Endothelial cell of hepatic sinusoid (primary cell): ENCODE data around the gene FRMD8.

Source experiments
- in situ Hi-C: cut with HindIII; loops from 2 replicates; pipeline ENCODE4 v1.10.0; 2017; ENCODE audit warnings: low sequenced_read_pairs

Gene FRMD8

GRCh38 chr11:65392186-65392829 lies 5.9 kb downstream of the FRMD8 start:
- in situ Hi-C loops, result no loop called here

- in situ Hi-C loops, result no loop called here
These were observed 6.5 kb downstream of the FRMD8 start for GRCh38 chr11:65392899-65393298.

- in situ Hi-C loops, result no loop called here
These were observed 7.2 kb downstream of the FRMD8 start for GRCh38 chr11:65393513-65394079.

GRCh38 chr11:65394125-65394536 lies 7.7 kb downstream of the FRMD8 start:
- in situ Hi-C loops, result no loop called here

GRCh38 chr11:65395961-65396530 lies 9.6 kb downstream of the FRMD8 start:
- in situ Hi-C loops, result no loop called here

- in situ Hi-C loops, result no loop called here
These were observed 10.6 kb downstream of the FRMD8 start for GRCh38 chr11:65396769-65397745.

- in situ Hi-C loops, result no loop called here
These were observed 12.0 kb downstream of the FRMD8 start for GRCh38 chr11:65398362-65398910.

- in situ Hi-C loops, result no loop called here
These were observed 12.8 kb downstream of the FRMD8 start for GRCh38 chr11:65399249-65399648.

GRCh38 chr11:65399845-65400244 lies 13.4 kb downstream of the FRMD8 start:
- in situ Hi-C loops, result no loop called here

- in situ Hi-C loops, result no loop called here
These were observed 14.1 kb downstream of the FRMD8 start for GRCh38 chr11:65400307-65401072.

- in situ Hi-C loops, result no loop called here
These were observed 14.8 kb downstream of the FRMD8 start for GRCh38 chr11:65401073-65401802.

- in situ Hi-C loops, result no loop called here
These were observed 15.4 kb downstream of the FRMD8 start for GRCh38 chr11:65401803-65402248.

GRCh38 chr11:65402790-65403189 lies 16.4 kb downstream of the FRMD8 start:
- in situ Hi-C loops, result no loop called here

GRCh38 chr11:65403607-65404121 lies 17.2 kb downstream of the FRMD8 start:
- in situ Hi-C loops, result no loop called here

- in situ Hi-C loops, result no loop called here
These were observed 17.8 kb downstream of the FRMD8 start for GRCh38 chr11:65404210-65404609.

- in situ Hi-C loops, result no loop called here
These were observed 18.4 kb downstream of the FRMD8 start for GRCh38 chr11:65404638-65405339.

GRCh38 chr11:65410936-65411680 lies 24.7 kb downstream of the FRMD8 start:
- in situ Hi-C loops, result no loop called here

GRCh38 chr11:65411681-65412070 lies 25.2 kb downstream of the FRMD8 start:
- in situ Hi-C loops, result no loop called here
